ENCODE data around the gene KCNN1.

DNA sequence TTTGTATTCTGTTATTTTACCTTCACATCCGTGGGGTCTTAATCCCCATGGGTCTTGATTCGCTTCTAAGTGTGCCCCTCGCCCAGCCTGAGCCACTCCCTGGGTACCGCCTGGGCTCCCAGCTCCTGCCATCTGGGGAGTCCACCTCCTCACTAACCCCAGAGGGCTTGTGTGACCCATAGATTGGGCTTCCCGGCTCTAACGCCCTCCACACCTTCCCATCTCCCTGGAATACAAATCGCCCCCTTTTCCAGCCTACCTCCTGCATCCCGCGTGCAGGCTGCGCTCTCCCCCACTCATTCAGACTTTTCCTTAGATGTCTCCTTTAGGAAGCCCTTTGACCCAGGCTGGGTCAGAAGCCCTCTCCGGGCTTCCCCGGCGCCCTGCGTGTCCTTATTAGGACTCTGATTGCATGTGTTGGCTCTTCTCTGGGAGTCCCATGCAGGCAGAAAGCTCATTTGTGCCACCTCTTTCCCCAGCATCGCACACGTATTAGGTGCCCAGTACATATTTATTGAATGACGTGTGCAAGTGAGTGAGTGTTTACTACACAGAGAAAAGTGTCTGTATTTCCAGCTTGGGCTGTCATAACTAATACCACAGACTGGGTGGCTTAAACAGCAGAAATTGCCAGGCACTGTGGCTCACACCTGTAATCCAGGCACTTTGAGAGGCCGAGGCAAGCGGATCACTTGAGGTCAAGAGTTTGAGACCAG lies 33.3 kb upstream of the KCNN1 start:
- no peak for TF ChIP-seq EZH2phosphoT487 (IDR thresholded peaks at IDR 0.05; ENCODE audit: low read depth)
- TF ChIP-seq, protein P1, sequence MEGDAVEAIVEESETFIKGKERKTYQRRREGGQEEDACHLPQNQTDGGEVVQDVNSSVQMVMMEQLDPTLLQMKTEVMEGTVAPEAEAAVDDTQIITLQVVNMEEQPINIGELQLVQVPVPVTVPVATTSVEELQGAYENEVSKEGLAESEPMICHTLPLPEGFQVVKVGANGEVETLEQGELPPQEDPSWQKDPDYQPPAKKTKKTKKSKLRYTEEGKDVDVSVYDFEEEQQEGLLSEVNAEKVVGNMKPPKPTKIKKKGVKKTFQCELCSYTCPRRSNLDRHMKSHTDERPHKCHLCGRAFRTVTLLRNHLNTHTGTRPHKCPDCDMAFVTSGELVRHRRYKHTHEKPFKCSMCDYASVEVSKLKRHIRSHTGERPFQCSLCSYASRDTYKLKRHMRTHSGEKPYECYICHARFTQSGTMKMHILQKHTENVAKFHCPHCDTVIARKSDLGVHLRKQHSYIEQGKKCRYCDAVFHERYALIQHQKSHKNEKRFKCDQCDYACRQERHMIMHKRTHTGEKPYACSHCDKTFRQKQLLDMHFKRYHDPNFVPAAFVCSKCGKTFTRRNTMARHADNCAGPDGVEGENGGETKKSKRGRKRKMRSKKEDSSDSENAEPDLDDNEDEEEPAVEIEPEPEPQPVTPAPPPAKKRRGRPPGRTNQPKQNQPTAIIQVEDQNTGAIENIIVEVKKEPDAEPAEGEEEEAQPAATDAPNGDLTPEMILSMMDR (IDR thresholded peaks at IDR 0.05; ENCODE audit: low read depth, low read length): no peak

All from OCI-LY3 (cell line).